GM10248 (cell line): Measurements from ENCODE around the gene ARHGAP24.

Experiments used
- CTCF ChIA-PET: fragments of 300-600 bp; sonication (Branson Sonifier 250); formaldehyde crosslinking; extraction: SDS; loops from one replicate; lab custom pipeline; 2021; ENCODE audit warnings: antibody characterized with exemption; lab: Yijun Ruan, JAX
- POLR2A ChIA-PET: fragments of 350-650 bp; sonication (Branson Sonifier 250); formaldehyde crosslinking; extraction: SDS; loops from one replicate; lab custom pipeline; 2020; ENCODE audit warnings: antibody characterized with exemption; lab: Yijun Ruan, JAX
- DNase-seq: peaks from one replicate; pipeline ENCODE4 v3.0.0; 2012; ENCODE audit errors: extremely low spot score
- CTCF ChIP-seq: IDR thresholded peaks from 2 replicates; pipeline ENCODE4 v1.5.1; 2012; ENCODE audit warnings: mild to moderate bottlenecking, low read depth; ENCODE audit errors: extremely low read depth, missing control alignments, control extremely low read depth

ARHGAP24 gene

GRCh38 chr4:85790582-85790981 is 315.6 kb downstream of the ARHGAP24 start:
- ChIA-PET CTCF (no interaction called here), POLR2A (no interaction called here)
- no peak for DNase-seq
- no peak for TF ChIP-seq CTCF

GRCh38 chr4:85792376-85793232 is 317.7 kb downstream of the ARHGAP24 start:
- TF ChIP-seq CTCF, result no peak
- CTCF ChIA-PET, result interaction anchor here (0.9 to 2.1 kb wide), 5 partner anchors 13 to 45 kb away, joined by 3 to 5 read pairs (median 3); no protein-coding TSS in a partner anchor

GRCh38 chr4:85793233-85793585 is 318.3 kb downstream of the ARHGAP24 start:
- no peak for TF ChIP-seq CTCF
- CTCF ChIA-PET, result interaction anchor here (1.2 to 2.1 kb wide), 2 partner anchors 14 to 31 kb away, joined by 4 to 5 read pairs; no protein-coding TSS in a partner anchor
- no peak for DNase-seq
- POLR2A ChIA-PET, result no interaction called here

More at GRCh38 chr4:85792376-85793232, 317.7 kb downstream of the ARHGAP24 start:
- POLR2A ChIA-PET, result no interaction called here
- DNase-seq, result no peak

GRCh38 chr4:85798012-85798770 is 323.2 kb downstream of the ARHGAP24 start:
- DNase-seq, result no peak
- no peak for TF ChIP-seq CTCF
- CTCF ChIA-PET, result interaction anchor here (1.0 to 2.9 kb wide), 27 partner anchors 7 to 649 kb away, joined by 3 to 36 read pairs (median 6); no protein-coding TSS in a partner anchor
- POLR2A ChIA-PET, result no interaction called here

- no peak for TF ChIP-seq CTCF
- no peak for DNase-seq
- CTCF ChIA-PET, result interaction anchor here (0.9 to 3.2 kb wide), 4 partner anchors 7 to 656 kb away, joined by 3 to 25 read pairs (median 3); no protein-coding TSS in a partner anchor
- POLR2A ChIA-PET, result no interaction called here
Measured at GRCh38 chr4:85803856-85804255, 328.9 kb downstream of the ARHGAP24 start.

- ChIA-PET POLR2A (no interaction called here), CTCF (interaction anchor here (3.2 kb wide), 1 partner anchor 9 kb away, joined by 25 read pairs; no protein-coding TSS in a partner anchor)
- no peak for DNase-seq
- TF ChIP-seq CTCF, result no peak
Measured at GRCh38 chr4:85805891-85806290, 330.9 kb downstream of the ARHGAP24 start.
